Midbrain (tissue), 1 donor: ENCODE results near the gene MAPK1.
"Not testable (repeated sequence)": the region's sequence is repeated elsewhere in the genome, so short reads cannot be mapped to it uniquely, and the experiment has no call there.

ENCODE experiments used
- DNase-seq: peaks from one replicate; lab custom pipeline; 2025; lab: John Stamatoyannopoulos, UW

The MAPK1 gene

GRCh38 chr22:21754523-21754922, 112.9 kb downstream of the MAPK1 start:
- no peak for DNase-seq

- no peak for DNase-seq
Observed at GRCh38 chr22:21753374-21754111, 113.9 kb downstream of the MAPK1 start.

- no peak for DNase-seq
Observed at GRCh38 chr22:21752276-21752675, 115.2 kb downstream of the MAPK1 start.

GRCh38 chr22:21745948-21746347, 121.5 kb downstream of the MAPK1 start:
- no peak for DNase-seq

GRCh38 chr22:21744917-21745316, 122.5 kb downstream of the MAPK1 start:
- DNase-seq, result not testable (repeated sequence)

- DNase-seq, result no peak
Observed at GRCh38 chr22:21741790-21742189, 125.7 kb downstream of the MAPK1 start.

GRCh38 chr22:21741059-21741458, 126.4 kb downstream of the MAPK1 start:
- DNase-seq, result no peak

GRCh38 chr22:21739828-21740377, 127.5 kb downstream of the MAPK1 start:
- no peak for DNase-seq

- DNase-seq, result no peak
Observed at GRCh38 chr22:21738966-21739365, 128.5 kb downstream of the MAPK1 start.

- DNase-seq, result no peak
Observed at GRCh38 chr22:21738081-21738480, 129.4 kb downstream of the MAPK1 start.

- no peak for DNase-seq
Observed at GRCh38 chr22:21736948-21737347, 130.5 kb downstream of the MAPK1 start.

GRCh38 chr22:21736084-21736642, 131.3 kb downstream of the MAPK1 start:
- no peak for DNase-seq

GRCh38 chr22:21735200-21736083, 132.0 kb downstream of the MAPK1 start, which contains the start of gene YPEL1:
TSS of gene YPEL1 (minus strand) at chr22:21735794. CDS start at chr22:21710744, 25,050 bp downstream.
- DNase-seq, result peak; percentile 97

- no peak for DNase-seq
Observed at GRCh38 chr22:21734540-21735199, 132.8 kb downstream of the MAPK1 start.

GRCh38 chr22:21731503-21731902, 135.9 kb downstream of the MAPK1 start:
- no peak for DNase-seq

GRCh38 chr22:21730535-21731308, 136.7 kb downstream of the MAPK1 start:
- DNase-seq, result no peak

- not testable (repeated sequence) for DNase-seq
Observed at GRCh38 chr22:21729184-21729583, 138.3 kb downstream of the MAPK1 start.

- no peak for DNase-seq
Observed at GRCh38 chr22:21728270-21728669, 139.2 kb downstream of the MAPK1 start.

- no peak for DNase-seq
Observed at GRCh38 chr22:21727768-21728167, 139.7 kb downstream of the MAPK1 start.

GRCh38 chr22:21727159-21727558, 140.3 kb downstream of the MAPK1 start:
- DNase-seq, result no peak

GRCh38 chr22:21726650-21727049, 140.8 kb downstream of the MAPK1 start:
- DNase-seq, result no peak
